ENCODE measurements around the gene FADD.

Gene FADD

GRCh38 chr11:70240337-70240736, 37.2 kb downstream of the FADD start:
- no peak for DNase-seq (ENCODE audit: extremely low spot score)
- TF ChIP-seq CTCF (IDR thresholded peaks at IDR 0.05; ENCODE audit: control extremely low read depth, extremely low read depth, low read depth, missing control alignments), result no peak
- CTCF ChIA-PET, result no interaction called here
- POLR2A ChIA-PET, result no interaction called here

- no peak for TF ChIP-seq CTCF (IDR thresholded peaks at IDR 0.05; ENCODE audit: control extremely low read depth, extremely low read depth, low read depth, missing control alignments)
- CTCF ChIA-PET, result no interaction called here
- POLR2A ChIA-PET, result no interaction called here
- no peak for DNase-seq (ENCODE audit: extremely low spot score)
Observed at GRCh38 chr11:70241709-70242108, 38.6 kb downstream of the FADD start.

GRCh38 chr11:70242885-70243284, 39.8 kb downstream of the FADD start:
- DNase-seq (ENCODE audit: extremely low spot score), result no peak
- ChIA-PET POLR2A (no interaction called here), CTCF (no interaction called here)
- TF ChIP-seq CTCF (IDR thresholded peaks at IDR 0.05; ENCODE audit: control extremely low read depth, extremely low read depth, low read depth, missing control alignments), result no peak

GRCh38 chr11:70243912-70244652, 41.0 kb downstream of the FADD start:
- TF ChIP-seq CTCF (IDR thresholded peaks at IDR 0.05; ENCODE audit: control extremely low read depth, extremely low read depth, low read depth, missing control alignments), result no peak
- CTCF ChIA-PET, result no interaction called here
- no peak for DNase-seq (ENCODE audit: extremely low spot score)
- POLR2A ChIA-PET, result no interaction called here

- ChIA-PET POLR2A (no interaction called here), CTCF (no interaction called here)
- DNase-seq (ENCODE audit: extremely low spot score), result no peak
- no peak for TF ChIP-seq CTCF (IDR thresholded peaks at IDR 0.05; ENCODE audit: control extremely low read depth, extremely low read depth, low read depth, missing control alignments)
Observed at GRCh38 chr11:70244698-70245097, 41.6 kb downstream of the FADD start.

GRCh38 chr11:70246196-70246595, 43.1 kb downstream of the FADD start:
- POLR2A ChIA-PET, result no interaction called here
- TF ChIP-seq CTCF (IDR thresholded peaks at IDR 0.05; ENCODE audit: control extremely low read depth, extremely low read depth, low read depth, missing control alignments), result no peak
- CTCF ChIA-PET, result no interaction called here
- DNase-seq (ENCODE audit: extremely low spot score), result no peak

All from GM10248 (cell line).